Measurements from ENCODE around the gene SUOX.
"Not testable (repeated sequence)": the region's sequence is repeated elsewhere in the genome, so short reads cannot be mapped to it uniquely, and the experiment has no call there.

SUOX gene

GRCh38 chr12:56003376-56003775, 6.3 kb downstream of the SUOX start:
- H3K36me3 ChIP-seq (ENCODE audit: control insufficient read depth, insufficient read depth, low read length) = peaks cover 30% of the 10 kb centered on the region
- not testable (repeated sequence) for H3K4me1 ChIP-seq (ENCODE audit: control insufficient read depth, insufficient read depth, low read length); H3K9me3 ChIP-seq (ENCODE audit: control insufficient read depth, insufficient read depth, low read length); H3K4me3 ChIP-seq (ENCODE audit: low read depth, low read length); H3K27ac ChIP-seq (ENCODE audit: low read depth, low read length); H3K27me3 ChIP-seq (ENCODE audit: control insufficient read depth, insufficient read depth, low read length); H3K9ac ChIP-seq (ENCODE audit: low read depth, low read length)

DNA sequence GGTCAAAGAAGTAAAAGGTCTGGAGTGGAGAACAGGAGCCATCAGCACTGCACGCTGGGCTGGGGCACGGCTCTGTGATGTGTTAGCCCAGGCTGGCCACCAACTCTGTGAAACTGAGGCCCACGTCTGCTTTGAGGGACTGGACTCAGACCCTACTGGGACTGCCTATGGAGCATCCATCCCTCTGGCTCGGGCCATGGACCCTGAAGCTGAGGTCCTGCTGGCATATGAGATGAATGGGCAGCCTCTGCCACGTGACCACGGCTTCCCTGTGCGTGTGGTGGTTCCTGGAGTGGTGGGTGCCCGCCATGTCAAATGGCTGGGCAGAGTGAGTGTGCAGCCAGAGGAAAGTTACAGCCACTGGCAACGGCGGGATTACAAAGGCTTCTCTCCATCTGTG, 7.1 kb downstream of the SUOX start:
- Histone ChIP-seq H3K4me1 (ENCODE audit: control insufficient read depth, insufficient read depth, low read length) (peaks cover 4% of the 10 kb centered on the region; the same call in 1 of the 2 replicates), H3K27ac (ENCODE audit: low read depth, low read length) (no peak overlapping the region), H3K4me3 (ENCODE audit: low read depth, low read length) (no peak overlapping the region)

GRCh38 chr12:56007564-56008559, 10.8 kb downstream of the SUOX start:
- Histone ChIP-seq H3K9ac (ENCODE audit: low read depth, low read length) (peak overlapping the region; percentile 68), H3K9me3 (ENCODE audit: control insufficient read depth, insufficient read depth, low read length) (no peaks in the 10 kb centered on the region), H3K36me3 (ENCODE audit: control insufficient read depth, insufficient read depth, low read length) (peaks cover 25% of the 10 kb centered on the region), H3K4me3 (ENCODE audit: low read depth, low read length) (peak overlapping the region; percentile 95), H3K27ac (ENCODE audit: low read depth, low read length) (peak overlapping the region; percentile 94), H3K27me3 (ENCODE audit: control insufficient read depth, insufficient read depth, low read length) (no peaks in the 10 kb centered on the region), H3K4me1 (ENCODE audit: control insufficient read depth, insufficient read depth, low read length) (peaks cover 4% of the 10 kb centered on the region; the same call in 1 of the 2 replicates)

More for the DNA sequence above, 7.1 kb downstream of the SUOX start:
- H3K9ac ChIP-seq (ENCODE audit: low read depth, low read length) = no peak overlapping the region
- H3K9me3 ChIP-seq (ENCODE audit: control insufficient read depth, insufficient read depth, low read length) = no peaks in the 10 kb centered on the region
- H3K27me3 ChIP-seq (ENCODE audit: control insufficient read depth, insufficient read depth, low read length) = no peaks in the 10 kb centered on the region
- peaks cover 30% of the 10 kb centered on the region for H3K36me3 ChIP-seq (ENCODE audit: control insufficient read depth, insufficient read depth, low read length)

DNA sequence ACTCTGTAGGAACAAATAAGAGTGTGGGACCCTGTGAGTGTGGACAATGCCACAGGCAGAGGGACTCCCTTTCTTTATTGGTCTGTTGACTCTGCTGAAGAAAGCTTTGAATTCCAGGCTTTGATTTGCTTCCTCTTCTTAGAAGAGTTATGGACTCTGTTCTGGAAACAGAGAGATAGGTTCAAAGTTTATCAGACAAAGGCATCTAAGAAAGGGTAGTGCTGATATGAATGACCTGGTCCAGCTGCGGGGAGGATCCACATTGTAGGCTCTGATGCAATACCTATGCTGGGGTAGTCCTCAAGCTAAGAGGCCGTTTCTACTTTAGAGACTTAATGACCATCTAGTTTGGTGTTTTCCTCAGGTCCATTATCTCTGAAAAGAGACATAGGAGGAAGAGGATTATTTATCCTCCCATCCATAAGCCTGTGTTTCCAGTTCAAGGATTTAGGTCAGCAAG, 13.1 kb downstream of the SUOX start:
- Histone ChIP-seq H3K9me3 (ENCODE audit: control insufficient read depth, insufficient read depth, low read length) (no peaks in the 10 kb centered on the region), H3K27ac (ENCODE audit: low read depth, low read length) (no peak overlapping the region), H3K27me3 (ENCODE audit: control insufficient read depth, insufficient read depth, low read length) (no peaks in the 10 kb centered on the region), H3K9ac (ENCODE audit: low read depth, low read length) (no peak overlapping the region), H3K4me3 (ENCODE audit: low read depth, low read length) (no peak overlapping the region), H3K4me1 (ENCODE audit: control insufficient read depth, insufficient read depth, low read length) (peaks cover 4% of the 10 kb centered on the region; the same call in 1 of the 2 replicates), H3K36me3 (ENCODE audit: control insufficient read depth, insufficient read depth, low read length) (peaks cover 5% of the 10 kb centered on the region; the same call in 1 of the 2 replicates)

DNA sequence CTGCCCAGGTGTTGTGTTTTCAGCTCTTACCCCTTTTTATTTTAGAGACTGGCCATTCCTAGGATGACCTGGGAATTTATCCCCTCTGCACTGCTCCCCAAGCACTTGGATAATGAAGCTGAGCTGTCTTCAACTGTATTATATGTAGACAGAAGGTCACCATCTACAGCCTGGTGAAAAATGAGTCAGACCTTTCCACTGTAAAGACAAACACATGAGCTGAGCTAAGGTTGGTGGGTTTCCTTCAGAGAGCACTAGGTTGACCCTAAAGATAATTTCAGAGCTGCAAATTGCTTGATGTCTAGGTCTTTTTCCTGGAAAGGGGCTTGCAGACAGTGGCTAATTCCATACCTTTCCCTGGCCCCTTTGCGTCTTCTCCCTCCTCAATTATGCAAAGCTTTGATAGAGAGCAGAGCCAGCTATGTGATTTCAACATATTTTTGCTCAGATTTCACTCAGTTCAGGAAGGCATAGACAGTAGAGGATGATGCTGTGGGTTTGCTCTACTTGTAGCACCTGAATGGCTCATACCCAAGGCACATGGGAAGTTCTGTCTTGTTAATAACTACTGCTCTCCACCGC, 14.5 kb downstream of the SUOX start:
- no peak overlapping the region for H3K4me3 ChIP-seq (ENCODE audit: low read depth, low read length)
- no peaks in the 10 kb centered on the region for H3K9me3 ChIP-seq (ENCODE audit: control insufficient read depth, insufficient read depth, low read length)
- H3K27me3 ChIP-seq (ENCODE audit: control insufficient read depth, insufficient read depth, low read length) = no peaks in the 10 kb centered on the region
- peaks cover 4% of the 10 kb centered on the region; the same call in 1 of the 2 replicates for H3K4me1 ChIP-seq (ENCODE audit: control insufficient read depth, insufficient read depth, low read length)
- no peak overlapping the region for H3K27ac ChIP-seq (ENCODE audit: low read depth, low read length)
- H3K9ac ChIP-seq (ENCODE audit: low read depth, low read length) = no peak overlapping the region
- H3K36me3 ChIP-seq (ENCODE audit: control insufficient read depth, insufficient read depth, low read length) = peaks cover 5% of the 10 kb centered on the region; the same call in 1 of the 2 replicates

DNA sequence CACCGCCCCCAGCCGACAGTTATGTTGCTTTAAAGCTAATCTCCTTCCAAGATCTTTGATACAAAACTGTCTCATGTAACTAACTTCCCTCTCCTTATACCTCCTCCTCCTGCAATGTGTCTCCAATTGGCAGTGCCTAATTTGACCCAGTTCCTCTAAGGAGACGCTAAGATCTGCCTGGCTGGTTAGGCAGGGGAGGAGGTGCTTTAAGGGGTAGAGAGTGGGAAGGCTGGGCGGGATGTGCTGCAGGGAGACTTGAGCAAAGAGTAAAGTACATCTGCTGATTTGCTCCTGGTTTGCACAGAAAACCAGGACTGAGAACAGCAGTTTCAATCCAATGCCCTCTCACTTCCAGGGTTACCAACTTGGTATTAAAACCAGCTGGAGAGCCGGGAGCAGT, 16.4 kb downstream of the SUOX start:
- no peak overlapping the region for H3K27ac ChIP-seq (ENCODE audit: low read depth, low read length)
- no peaks in the 10 kb centered on the region for H3K9me3 ChIP-seq (ENCODE audit: control insufficient read depth, insufficient read depth, low read length)
- H3K4me3 ChIP-seq (ENCODE audit: low read depth, low read length) = no peak overlapping the region
- H3K27me3 ChIP-seq (ENCODE audit: control insufficient read depth, insufficient read depth, low read length) = no peaks in the 10 kb centered on the region
- peaks cover 9% of the 10 kb centered on the region; the same call in 1 of the 2 replicates for H3K36me3 ChIP-seq (ENCODE audit: control insufficient read depth, insufficient read depth, low read length)
- no peaks in the 10 kb centered on the region for H3K4me1 ChIP-seq (ENCODE audit: control insufficient read depth, insufficient read depth, low read length)
- no peak overlapping the region for H3K9ac ChIP-seq (ENCODE audit: low read depth, low read length)

DNA sequence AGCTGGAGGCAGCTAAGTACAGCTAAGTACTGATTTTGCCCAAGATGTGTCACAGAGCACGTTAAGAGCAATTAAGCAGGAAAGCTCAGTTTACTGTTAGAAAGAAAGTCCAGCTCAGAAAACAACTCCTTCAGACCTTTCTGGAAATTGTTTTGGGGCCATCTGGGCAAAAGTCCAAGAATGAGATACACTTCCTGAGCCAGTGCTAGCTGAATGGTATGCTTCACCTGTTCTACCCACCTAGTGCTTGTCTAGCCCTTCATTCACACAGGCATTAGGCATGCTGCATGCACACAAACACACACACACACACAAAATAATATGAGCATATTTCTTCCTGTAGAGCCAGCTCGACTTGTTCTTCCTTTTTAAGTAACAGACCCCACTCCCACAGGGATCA, 17.1 kb downstream of the SUOX start:
- Histone ChIP-seq H3K4me3 (ENCODE audit: low read depth, low read length) (no peak overlapping the region), H3K4me1 (ENCODE audit: control insufficient read depth, insufficient read depth, low read length) (no peaks in the 10 kb centered on the region), H3K27ac (ENCODE audit: low read depth, low read length) (no peak overlapping the region), H3K9me3 (ENCODE audit: control insufficient read depth, insufficient read depth, low read length) (no peaks in the 10 kb centered on the region), H3K27me3 (ENCODE audit: control insufficient read depth, insufficient read depth, low read length) (no peaks in the 10 kb centered on the region), H3K9ac (ENCODE audit: low read depth, low read length) (no peak overlapping the region), H3K36me3 (ENCODE audit: control insufficient read depth, insufficient read depth, low read length) (peaks cover 10% of the 10 kb centered on the region; the same call in 1 of the 2 replicates)

- Histone ChIP-seq H3K4me3 (ENCODE audit: low read depth, low read length) (no peak overlapping the region), H3K9ac (ENCODE audit: low read depth, low read length) (no peak overlapping the region), H3K9me3 (ENCODE audit: control insufficient read depth, insufficient read depth, low read length) (no peaks in the 10 kb centered on the region), H3K27me3 (ENCODE audit: control insufficient read depth, insufficient read depth, low read length) (no peaks in the 10 kb centered on the region), H3K36me3 (ENCODE audit: control insufficient read depth, insufficient read depth, low read length) (peaks cover 6% of the 10 kb centered on the region; the same call in 1 of the 2 replicates), H3K4me1 (ENCODE audit: control insufficient read depth, insufficient read depth, low read length) (peaks cover 20% of the 10 kb centered on the region), H3K27ac (ENCODE audit: low read depth, low read length) (no peak overlapping the region)
Measured at GRCh38 chr12:56017181-56017580, 20.1 kb downstream of the SUOX start.

GRCh38 chr12:56018356-56018755, 21.3 kb downstream of the SUOX start:
- no peak overlapping the region for H3K4me3 ChIP-seq (ENCODE audit: low read depth, low read length)
- H3K36me3 ChIP-seq (ENCODE audit: control insufficient read depth, insufficient read depth, low read length) = peaks cover 6% of the 10 kb centered on the region; the same call in 1 of the 2 replicates
- H3K27ac ChIP-seq (ENCODE audit: low read depth, low read length) = no peak overlapping the region
- H3K9ac ChIP-seq (ENCODE audit: low read depth, low read length) = no peak overlapping the region
- H3K4me1 ChIP-seq (ENCODE audit: control insufficient read depth, insufficient read depth, low read length) = peaks cover 23% of the 10 kb centered on the region
- H3K9me3 ChIP-seq (ENCODE audit: control insufficient read depth, insufficient read depth, low read length) = no peaks in the 10 kb centered on the region
- H3K27me3 ChIP-seq (ENCODE audit: control insufficient read depth, insufficient read depth, low read length) = no peaks in the 10 kb centered on the region

DNA sequence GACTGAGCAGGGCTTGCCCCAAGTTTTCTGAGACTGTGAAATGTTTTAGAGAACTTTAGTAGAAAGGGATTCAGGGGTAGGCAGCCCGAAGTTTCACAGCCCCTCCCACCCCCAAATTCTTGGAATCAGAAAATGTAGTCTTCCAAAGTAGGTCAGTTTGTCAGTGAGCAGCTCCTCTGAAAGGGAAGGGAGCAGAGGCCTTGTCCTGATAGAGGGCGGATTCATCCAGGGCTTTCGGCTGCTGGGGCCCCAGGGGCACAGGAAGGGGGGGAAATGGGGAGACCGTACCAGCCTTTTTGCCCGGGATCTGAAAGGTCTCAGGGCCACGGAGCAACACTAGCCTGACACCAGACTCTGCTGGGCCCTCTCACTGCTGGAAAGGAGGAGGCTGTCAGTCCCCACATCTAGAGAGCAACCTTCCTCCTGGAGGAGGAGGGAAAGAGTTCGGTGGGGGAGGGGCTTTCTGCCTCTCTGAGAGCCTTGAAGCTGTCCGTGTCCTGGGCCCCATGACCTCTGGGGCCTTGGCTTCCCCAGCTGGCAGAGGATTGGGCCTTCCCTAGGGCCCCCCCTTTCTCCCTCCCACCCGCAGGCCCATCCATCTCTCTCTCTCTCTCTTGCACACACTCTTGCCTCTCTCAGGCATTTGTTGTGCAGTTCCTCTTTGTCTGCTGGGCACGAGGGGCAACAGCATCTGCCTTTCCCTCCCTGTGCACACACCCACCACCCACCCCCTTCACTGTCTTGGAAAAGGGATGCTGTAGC, 23.5 kb downstream of the SUOX start, which contains the start of gene IKZF4:
Gene IKZF4 (plus strand): TSS at position 621 of the 762 bp plus-strand sequence. CDS start 451 bp downstream, outside the sequence.
- peak within 1 kb of the TSS; percentile 39; the same call in 1 of the 2 replicates for H3K9ac ChIP-seq (ENCODE audit: low read depth, low read length)
- H3K27ac ChIP-seq (ENCODE audit: low read depth, low read length) = peak within 1 kb of the TSS; percentile 66
- H3K4me1 ChIP-seq (ENCODE audit: control insufficient read depth, insufficient read depth, low read length) = peaks cover 23% of the 10 kb centered on the region
- H3K9me3 ChIP-seq (ENCODE audit: control insufficient read depth, insufficient read depth, low read length) = no peaks in the 10 kb centered on the region
- H3K36me3 ChIP-seq (ENCODE audit: control insufficient read depth, insufficient read depth, low read length) = peaks cover 17% of the 10 kb centered on the region
- H3K4me3 ChIP-seq (ENCODE audit: low read depth, low read length) = peak within 1 kb of the TSS; percentile 51
- H3K27me3 ChIP-seq (ENCODE audit: control insufficient read depth, insufficient read depth, low read length) = no peaks in the 10 kb centered on the region
